ENCODE results near the gene MGLL. TPM values are rescaled to one million over a fixed set of nuclear protein-coding genes. Genes with fewer than 3 reads are reported as not detected.

MGLL gene
- total RNA-seq, 1 experiment from 2014 or later: 206 TPM

DNA sequence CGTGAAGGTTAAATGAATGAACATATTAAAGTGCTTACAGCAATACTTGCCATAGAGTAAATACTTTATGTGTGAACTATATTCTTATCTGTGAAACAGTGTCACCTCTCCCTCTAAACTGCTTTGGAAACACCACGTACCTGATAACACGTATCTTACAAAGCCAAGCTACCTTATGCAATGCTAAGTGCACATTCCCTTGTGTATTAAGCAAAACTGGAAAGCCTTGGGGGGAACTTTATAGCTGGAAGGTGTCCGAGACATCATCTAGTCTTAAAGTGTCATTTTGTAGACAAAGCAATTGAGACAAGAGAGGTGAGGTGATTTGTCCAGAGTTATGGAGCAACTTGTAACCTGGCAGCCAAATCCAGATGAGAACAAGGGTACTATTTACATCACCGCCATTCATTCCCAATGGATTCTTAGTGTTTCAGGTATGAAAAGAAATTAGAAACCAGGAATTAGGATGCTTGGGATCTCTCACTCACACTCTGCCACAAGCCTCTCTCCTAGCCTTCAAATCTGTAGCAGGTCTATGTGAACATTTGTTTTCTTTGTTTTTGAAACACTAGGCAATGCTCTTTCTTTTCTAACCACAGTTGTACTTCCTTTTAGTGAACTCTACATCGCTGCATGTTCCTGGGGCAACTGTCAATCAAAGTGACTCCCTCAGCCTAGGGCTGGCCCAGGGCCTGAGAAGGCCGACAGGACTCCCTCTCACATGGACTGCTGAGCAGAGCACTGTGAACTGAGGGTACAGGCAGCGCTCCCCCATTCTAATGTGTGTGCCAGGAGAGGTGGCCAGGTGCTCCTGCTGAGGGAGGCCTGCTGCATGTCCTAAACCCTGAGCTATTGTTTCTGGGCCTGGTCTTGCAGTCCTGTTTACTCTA is 13.9 kb upstream of the MGLL start:
- no peak for DNase-seq (ENCODE audit: low read depth)

DNA sequence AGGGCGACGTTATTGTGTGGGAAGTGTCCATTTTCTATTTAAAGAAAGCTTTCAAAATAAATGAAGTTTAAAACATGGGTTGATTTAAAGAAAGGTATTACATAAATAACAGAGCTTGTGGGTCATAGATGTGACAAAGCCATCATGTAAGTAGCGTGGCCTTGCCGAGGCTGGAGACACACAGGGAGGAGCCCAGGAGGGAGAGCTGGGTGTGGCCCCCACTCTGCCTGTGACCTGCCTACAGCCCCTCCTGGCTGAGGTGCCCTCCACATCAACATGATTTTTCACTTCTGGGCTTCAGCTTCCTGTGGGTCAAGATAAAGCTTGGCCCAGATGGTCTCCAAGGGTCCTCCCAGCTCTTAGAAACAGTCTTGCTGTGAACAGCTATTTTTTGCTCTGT is 12.5 kb upstream of the MGLL start:
- DNase-seq (ENCODE audit: low read depth): no peak

GRCh38 chr3:127833281-127834032 is 11.1 kb upstream of the MGLL start:
- DNase-seq (ENCODE audit: low read depth): no peak

DNA sequence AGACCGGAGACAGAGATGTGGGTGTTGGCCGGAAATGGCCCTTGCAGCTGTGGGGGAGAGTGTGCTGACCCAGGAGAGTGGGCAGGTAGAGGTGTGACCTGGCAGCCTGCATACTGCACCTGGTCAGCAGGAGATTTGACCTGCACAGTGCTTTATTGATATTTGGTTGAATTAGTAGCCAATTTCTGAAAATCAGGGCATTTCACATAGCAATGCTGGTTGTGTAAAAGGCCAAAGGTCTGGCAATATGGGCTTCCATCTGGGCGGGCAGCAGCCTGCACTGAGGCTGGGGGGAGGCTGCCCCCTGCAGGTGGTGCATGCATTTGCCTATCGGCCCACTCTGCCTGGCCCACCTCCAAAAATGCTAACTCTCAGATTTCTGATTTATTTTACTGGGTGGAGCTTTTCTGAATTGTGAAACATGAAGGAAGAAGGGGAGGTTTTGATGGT is 9.4 kb upstream of the MGLL start:
- peak; percentile 16 for DNase-seq (ENCODE audit: low read depth)

DNA sequence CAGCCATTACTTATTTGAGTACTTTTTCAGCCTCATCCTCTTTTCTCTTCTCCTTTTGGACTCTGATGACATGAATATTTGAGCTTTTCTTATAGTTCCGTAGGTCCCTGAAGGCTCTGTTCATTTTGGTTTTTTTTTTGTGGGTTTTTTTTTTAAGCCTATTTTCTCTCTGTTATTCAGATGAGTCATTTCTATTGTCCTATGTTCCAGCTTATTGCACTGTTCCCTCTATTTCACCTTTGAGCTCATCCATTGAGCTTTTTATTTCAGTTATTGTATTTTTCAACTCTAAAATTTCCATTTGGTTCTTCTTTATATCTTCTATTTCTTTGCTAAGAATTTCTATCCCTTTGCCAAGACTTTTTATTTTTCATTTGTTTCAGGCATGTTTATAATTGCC is 7.2 kb upstream of the MGLL start:
- no peak for DNase-seq (ENCODE audit: low read depth)

- no peak for DNase-seq (ENCODE audit: low read depth)
These were observed 5.5 kb upstream of the MGLL start for GRCh38 chr3:127827808-127828207.

GRCh38 chr3:127825756-127826155 is 3.4 kb upstream of the MGLL start:
- DNase-seq (ENCODE audit: low read depth): no peak

DNA sequence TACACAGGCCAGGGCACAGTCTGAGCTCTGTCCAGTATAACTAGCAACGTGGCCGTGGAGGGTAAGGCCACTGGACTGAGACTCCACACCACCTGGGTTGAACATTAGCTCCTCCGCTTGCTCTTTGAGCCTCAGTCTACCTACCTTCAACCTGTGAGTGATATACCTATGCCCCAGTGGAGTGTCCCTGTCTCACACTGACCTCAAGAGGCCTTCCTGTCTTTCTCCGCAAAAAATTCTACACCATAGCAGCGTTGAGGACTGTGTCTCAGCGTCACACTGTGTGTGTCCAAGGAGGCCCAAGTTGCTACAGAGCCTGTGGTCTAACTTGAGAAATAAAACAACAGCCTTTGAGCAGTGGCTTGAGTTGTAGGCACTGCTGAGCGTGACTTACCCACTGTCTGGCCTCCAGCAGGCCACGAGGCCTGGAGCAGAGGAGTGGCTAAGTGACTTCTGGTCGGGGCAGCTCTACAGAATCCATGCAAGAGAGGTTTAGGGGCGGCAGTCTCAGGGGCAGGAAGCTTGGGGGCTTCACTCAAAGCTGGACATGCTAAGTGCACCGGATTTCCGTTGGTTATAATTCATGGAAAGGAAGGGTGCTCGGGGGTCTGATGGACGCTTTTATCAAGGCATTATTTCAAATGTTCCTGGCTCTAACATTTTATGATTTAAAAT is 2.0 kb upstream of the MGLL start:
- DNase-seq (ENCODE audit: low read depth): no peak

GRCh38 chr3:127823426-127823857 is 1.1 kb upstream of the MGLL start:
- DNase-seq (ENCODE audit: low read depth): peak; percentile 30

GRCh38 chr3:127822682-127823425 is 539 bp upstream of the MGLL start:
- peak; percentile 50 for DNase-seq (ENCODE audit: low read depth)

- no peak for DNase-seq (ENCODE audit: low read depth)
These were observed 921 bp downstream of the MGLL start for GRCh38 chr3:127821394-127821793.

- DNase-seq (ENCODE audit: low read depth): peak; percentile 42
These were observed 1.4 kb downstream of the MGLL start for GRCh38 chr3:127820826-127821313.

GRCh38 chr3:127820221-127820825 is 2.0 kb downstream of the MGLL start:
- peak; percentile 39 for DNase-seq (ENCODE audit: low read depth)

DNA sequence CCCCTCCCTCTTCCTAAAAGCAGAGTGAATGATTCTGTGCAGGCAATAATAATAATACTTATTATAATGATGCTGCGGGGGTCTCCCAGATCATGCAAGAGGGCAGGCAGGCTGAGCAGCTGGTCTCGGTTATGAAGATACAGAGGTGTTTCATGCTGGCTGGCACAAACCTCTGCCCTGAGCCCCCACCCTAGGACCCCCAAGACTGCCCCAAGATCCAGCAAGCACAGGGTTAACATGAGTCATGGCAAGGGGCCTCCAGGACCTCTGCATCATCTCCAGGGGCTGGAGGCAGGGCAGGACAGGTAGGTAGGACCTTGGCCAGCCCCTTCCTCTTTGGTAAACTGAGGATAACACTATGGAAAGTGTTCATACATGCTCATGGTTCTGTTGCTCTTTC is 2.7 kb downstream of the MGLL start:
- no peak for DNase-seq (ENCODE audit: low read depth)

DNA sequence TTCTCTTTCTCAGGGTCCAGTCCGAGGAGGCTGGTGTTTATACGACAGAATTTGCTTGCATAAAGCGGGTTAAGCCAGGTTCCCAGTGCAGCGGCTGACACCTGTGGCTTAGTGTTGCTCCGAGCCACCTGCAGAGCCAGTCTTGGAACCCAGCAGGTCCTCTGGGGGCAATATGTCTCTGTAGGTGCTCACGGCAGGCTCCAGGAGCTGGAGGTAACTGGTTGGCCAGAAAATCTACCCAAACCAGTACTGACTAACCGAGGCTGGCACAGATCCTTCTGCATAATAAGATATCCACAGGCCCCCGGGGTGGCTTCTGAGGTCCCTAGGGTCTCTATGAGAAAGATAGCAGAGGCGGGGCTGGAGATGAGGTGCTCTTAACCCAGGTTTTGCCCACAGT is 3.2 kb downstream of the MGLL start:
- no peak for DNase-seq (ENCODE audit: low read depth)

GRCh38 chr3:127817406-127817841 is 4.9 kb downstream of the MGLL start:
- peak; percentile 65 for DNase-seq (ENCODE audit: low read depth)

DNA sequence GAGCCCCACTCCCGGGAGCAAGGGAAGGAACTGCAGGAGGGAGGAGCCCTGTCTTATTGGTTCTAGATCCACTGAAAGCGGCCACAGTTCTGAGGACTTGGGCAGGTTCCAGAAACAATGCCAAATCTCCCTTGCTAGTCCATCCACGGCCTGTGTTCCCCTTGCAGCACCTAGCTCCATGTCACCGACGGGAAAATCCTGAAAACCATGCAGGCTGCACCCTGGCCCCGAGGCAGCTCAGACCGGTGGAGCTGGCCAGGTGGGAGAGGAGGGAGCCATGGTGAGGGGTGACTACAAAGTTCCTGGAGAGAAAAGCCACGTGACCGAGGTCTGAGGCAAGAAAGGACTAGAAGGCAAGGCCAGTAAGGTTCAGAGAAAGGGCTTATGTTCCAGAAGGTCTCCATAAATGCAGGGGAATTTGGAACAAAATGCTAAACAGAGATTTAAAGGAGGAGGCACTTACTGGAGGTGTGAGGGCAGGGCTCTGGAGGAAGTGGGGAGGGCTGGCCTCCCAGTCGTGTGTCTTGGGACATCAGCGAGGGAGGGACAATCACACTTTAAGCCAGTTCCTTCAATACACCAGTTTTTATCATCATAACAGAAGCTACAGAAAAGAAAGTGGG is 5.4 kb downstream of the MGLL start:
- DNase-seq (ENCODE audit: low read depth): no peak

DNA sequence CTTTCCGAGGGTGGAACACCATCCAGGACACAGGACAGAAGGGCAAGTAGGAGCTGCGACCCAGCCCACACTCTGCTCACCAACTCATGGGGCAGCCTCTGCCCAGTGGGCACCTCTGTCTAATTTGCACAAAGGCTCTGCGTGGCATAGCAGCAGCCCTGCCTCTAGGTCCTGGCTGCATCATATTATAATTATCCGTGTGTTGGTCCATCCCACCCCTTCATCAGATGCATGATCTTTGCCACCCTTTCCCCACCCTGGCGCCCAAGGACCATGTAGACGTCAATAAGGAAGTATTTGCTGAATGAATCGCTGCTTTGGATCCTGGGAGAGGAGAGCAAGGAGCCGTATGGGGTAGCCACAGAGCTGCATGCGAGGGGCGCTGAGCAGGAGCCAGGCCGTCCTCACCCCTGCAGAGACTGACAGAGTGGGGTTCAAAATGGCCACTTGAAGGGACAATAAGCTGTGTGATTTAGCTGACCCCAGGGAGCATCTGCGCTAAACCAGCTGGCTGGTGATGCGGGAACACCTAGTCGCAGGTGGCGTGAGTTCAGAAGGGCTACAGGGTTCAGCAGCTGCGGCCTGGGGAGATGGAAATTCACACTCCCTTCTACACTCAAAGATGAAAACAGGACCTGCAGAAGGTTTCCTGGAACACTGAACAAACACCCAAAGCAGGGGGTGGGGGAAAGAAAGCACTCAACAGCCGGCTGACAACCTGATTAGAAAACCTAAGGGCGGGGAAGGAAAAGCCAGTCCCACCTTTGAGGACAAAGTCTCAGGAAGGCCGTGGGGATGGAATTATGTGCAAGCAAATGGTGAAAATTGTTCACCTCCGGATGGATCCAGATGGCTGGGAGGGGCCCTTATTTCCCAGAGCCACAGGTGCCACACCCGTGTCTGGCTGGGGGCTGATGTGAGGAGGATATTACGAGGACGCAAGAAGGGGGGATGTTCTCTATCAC is 6.4 kb downstream of the MGLL start:
- no peak for DNase-seq (ENCODE audit: low read depth)

DNA sequence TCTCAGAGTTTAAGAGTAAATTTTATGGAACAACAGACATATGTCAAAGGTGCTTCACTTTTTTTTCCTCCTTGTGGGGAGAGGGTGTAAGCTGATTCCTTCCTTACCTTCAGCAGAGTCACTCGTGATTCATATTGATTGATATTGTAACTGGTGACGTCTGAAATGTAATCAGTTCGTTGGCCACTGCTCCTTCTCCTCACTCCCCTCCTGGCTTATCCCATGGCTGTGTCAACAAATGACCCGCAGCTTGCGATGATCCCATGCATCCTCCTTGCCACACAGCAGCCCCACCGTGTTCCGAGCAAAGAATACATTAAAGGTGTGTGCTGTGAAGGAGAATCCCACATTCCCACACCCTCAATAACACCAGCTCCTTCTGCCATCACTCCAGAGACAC is 7.3 kb downstream of the MGLL start:
- no peak for DNase-seq (ENCODE audit: low read depth)

All from LHCN-M2 (cell line).